Nephron (organoid): ENCODE results near the gene GFY.

Source experiments
- H3K27ac Mint-ChIP-seq, 3 experiments: 2 replicates each; pipeline ENCODE4 v1.8.0; 2020; ENCODE audit warnings: mixed read lengths in 3 of 3, mild to moderate bottlenecking in 2 of 3, moderate library complexity in 1 of 3
- H3K27me3 Mint-ChIP-seq: 2 replicates; pipeline ENCODE4 v1.8.0; 2021; ENCODE audit warnings: low read depth, mild to moderate bottlenecking, moderate library complexity, mixed read lengths
- H3K36me3 Mint-ChIP-seq: 2 replicates; pipeline ENCODE4 v1.8.0; 2020; ENCODE audit warnings: low read depth, mixed read lengths
- H3K4me1 Mint-ChIP-seq: 2 replicates; pipeline ENCODE4 v1.8.0; 2020; ENCODE audit warnings: mixed read lengths
- H3K4me3 Mint-ChIP-seq, 3 experiments: 2 replicates each; pipeline ENCODE4 v1.8.0; 2020; ENCODE audit warnings: mild to moderate bottlenecking in 3 of 3, mixed read lengths in 3 of 3, moderate library complexity in 2 of 3
- H3K9me3 Mint-ChIP-seq: 2 replicates; pipeline ENCODE4 v1.8.0; 2020; ENCODE audit warnings: mixed read lengths
- TF ChIP-seq, protein P1 (sequence below), 3 experiments: fragments of 200-600 bp; sonication (generic); IDR thresholded peaks; one replicate each; pipeline ENCODE4 v1.5.0; 2021; ENCODE audit warnings: antibody characterized with exemption in 3 of 3; ENCODE audit not compliant: unreplicated experiment in 3 of 3

GFY gene

GRCh38 chr19:49432141-49433073 lies 7.2 kb downstream of the GFY start:
- TF ChIP-seq, protein P1, sequence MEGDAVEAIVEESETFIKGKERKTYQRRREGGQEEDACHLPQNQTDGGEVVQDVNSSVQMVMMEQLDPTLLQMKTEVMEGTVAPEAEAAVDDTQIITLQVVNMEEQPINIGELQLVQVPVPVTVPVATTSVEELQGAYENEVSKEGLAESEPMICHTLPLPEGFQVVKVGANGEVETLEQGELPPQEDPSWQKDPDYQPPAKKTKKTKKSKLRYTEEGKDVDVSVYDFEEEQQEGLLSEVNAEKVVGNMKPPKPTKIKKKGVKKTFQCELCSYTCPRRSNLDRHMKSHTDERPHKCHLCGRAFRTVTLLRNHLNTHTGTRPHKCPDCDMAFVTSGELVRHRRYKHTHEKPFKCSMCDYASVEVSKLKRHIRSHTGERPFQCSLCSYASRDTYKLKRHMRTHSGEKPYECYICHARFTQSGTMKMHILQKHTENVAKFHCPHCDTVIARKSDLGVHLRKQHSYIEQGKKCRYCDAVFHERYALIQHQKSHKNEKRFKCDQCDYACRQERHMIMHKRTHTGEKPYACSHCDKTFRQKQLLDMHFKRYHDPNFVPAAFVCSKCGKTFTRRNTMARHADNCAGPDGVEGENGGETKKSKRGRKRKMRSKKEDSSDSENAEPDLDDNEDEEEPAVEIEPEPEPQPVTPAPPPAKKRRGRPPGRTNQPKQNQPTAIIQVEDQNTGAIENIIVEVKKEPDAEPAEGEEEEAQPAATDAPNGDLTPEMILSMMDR (IDR thresholded peaks at IDR 0.05; ENCODE audit: unreplicated experiment in 3 of 3): no peak
- Mint-ChIP-seq H3K27ac (no peak overlapping the region), H3K4me1 (peaks cover 5% of the 10 kb centered on the region), H3K27me3 (peaks cover 98% of the 10 kb centered on the region), H3K9me3 (peaks cover 9% of the 10 kb centered on the region), H3K4me3 (no peak overlapping the region), H3K36me3 (peaks cover 4% of the 10 kb centered on the region)

- Mint-ChIP-seq H3K9me3 (peaks cover 9% of the 10 kb centered on the region), H3K4me3 (no peak overlapping the region), H3K36me3 (peaks cover 4% of the 10 kb centered on the region), H3K4me1 (peaks cover 11% of the 10 kb centered on the region), H3K27ac (no peak overlapping the region), H3K27me3 (peaks cover 98% of the 10 kb centered on the region)
- TF ChIP-seq, protein P1 (IDR thresholded peaks at IDR 0.05; ENCODE audit: unreplicated experiment in 3 of 3): no peak
Observed at GRCh38 chr19:49433240-49433901, 8.2 kb downstream of the GFY start.

- TF ChIP-seq, protein P1 (IDR thresholded peaks at IDR 0.05; ENCODE audit: unreplicated experiment in 3 of 3): no peak
- Mint-ChIP-seq H3K4me1 (peaks cover 10% of the 10 kb centered on the region), H3K9me3 (peaks cover 6% of the 10 kb centered on the region), H3K4me3 (no peak overlapping the region), H3K27me3 (peaks cover 98% of the 10 kb centered on the region), H3K36me3 (peaks cover 4% of the 10 kb centered on the region), H3K27ac (no peak overlapping the region)
Observed at GRCh38 chr19:49434907-49435583, 9.9 kb downstream of the GFY start.

GRCh38 chr19:49435670-49436069 lies 10.5 kb downstream of the GFY start:
- Mint-ChIP-seq H3K36me3 (peaks cover 4% of the 10 kb centered on the region), H3K4me1 (peaks cover 12% of the 10 kb centered on the region)

GRCh38 chr19:49436381-49437017 lies 11.3 kb downstream of the GFY start:
- H3K4me1 Mint-ChIP-seq: peaks cover 17% of the 10 kb centered on the region
- peaks cover 4% of the 10 kb centered on the region for H3K36me3 Mint-ChIP-seq
- peaks cover 100% of the 10 kb centered on the region for H3K27me3 Mint-ChIP-seq
- peak overlapping the region in 1 of 3 experiments; percentile 7 for H3K4me3 Mint-ChIP-seq
- peaks cover 4% of the 10 kb centered on the region for H3K9me3 Mint-ChIP-seq
- TF ChIP-seq, protein P1 (IDR thresholded peaks at IDR 0.05; ENCODE audit: unreplicated experiment in 3 of 3): no peak
- H3K27ac Mint-ChIP-seq: no peak overlapping the region

More at GRCh38 chr19:49435670-49436069, 10.5 kb downstream of the GFY start:
- Mint-ChIP-seq H3K9me3 (peaks cover 4% of the 10 kb centered on the region), H3K27me3 (peaks cover 98% of the 10 kb centered on the region), H3K4me3 (no peak overlapping the region), H3K27ac (no peak overlapping the region)
- TF ChIP-seq, protein P1 (IDR thresholded peaks at IDR 0.05; ENCODE audit: unreplicated experiment in 3 of 3): no peak
